ENCODE results near the gene HACD1.
A peak's percentile ranks its signal among the peaks of the same experiment; 100 is the strongest.
"Not testable (repeated sequence)": the region's sequence is repeated elsewhere in the genome, so short reads cannot be mapped to it uniquely, and the experiment has no call there.

Gene HACD1

GRCh38 chr10:17640331-17640816, 23.2 kb upstream of the HACD1 start:
- DNase-seq, result no peak

- no peak for DNase-seq
Measured at GRCh38 chr10:17637869-17638268, 20.7 kb upstream of the HACD1 start.

GRCh38 chr10:17633353-17633752, 16.2 kb upstream of the HACD1 start:
- DNase-seq, result no peak

GRCh38 chr10:17632590-17632989, 15.4 kb upstream of the HACD1 start:
- DNase-seq, result not testable (repeated sequence)

GRCh38 chr10:17626656-17627055, 9.5 kb upstream of the HACD1 start:
- DNase-seq, result no peak

GRCh38 chr10:17624996-17625395, 7.8 kb upstream of the HACD1 start:
- DNase-seq, result no peak

- DNase-seq, result no peak
Measured at GRCh38 chr10:17622061-17622460, 4.9 kb upstream of the HACD1 start.

GRCh38 chr10:17616403-17617030, 657 bp downstream of the HACD1 start:
- DNase-seq, result peak; percentile 40

- no peak for DNase-seq
Measured at GRCh38 chr10:17609523-17610079, 7.6 kb downstream of the HACD1 start.

- DNase-seq, result peak; percentile 10
Measured at GRCh38 chr10:17607603-17608332, 9.4 kb downstream of the HACD1 start.

GRCh38 chr10:17607060-17607459, 10.1 kb downstream of the HACD1 start:
- no peak for DNase-seq

GRCh38 chr10:17606547-17607040, 10.6 kb downstream of the HACD1 start:
- no peak for DNase-seq

GRCh38 chr10:17605936-17606335, 11.2 kb downstream of the HACD1 start:
- DNase-seq, result no peak

GRCh38 chr10:17599089-17599488, 18.1 kb downstream of the HACD1 start:
- DNase-seq, result no peak

GRCh38 chr10:17597386-17597785, 19.8 kb downstream of the HACD1 start:
- DNase-seq, result no peak

GRCh38 chr10:17590969-17591645, 26.1 kb downstream of the HACD1 start:
- no peak for DNase-seq

GRCh38 chr10:17589316-17589715, 27.9 kb downstream of the HACD1 start:
- DNase-seq, result not testable (repeated sequence)

GRCh38 chr10:17588420-17588819, 28.8 kb downstream of the HACD1 start:
- no peak for DNase-seq

GRCh38 chr10:17587321-17587720, 29.9 kb downstream of the HACD1 start:
- DNase-seq, result not testable (repeated sequence)

- DNase-seq, result no peak
Measured at GRCh38 chr10:17586821-17587234, 30.3 kb downstream of the HACD1 start.

- DNase-seq, result no peak
Measured at GRCh38 chr10:17585016-17585415, 32.2 kb downstream of the HACD1 start.

GRCh38 chr10:17580885-17581284, 36.3 kb downstream of the HACD1 start:
- no peak for DNase-seq

- DNase-seq, result no peak
Measured at GRCh38 chr10:17578603-17579002, 38.6 kb downstream of the HACD1 start.
